Natural killer cell (primary cell): Measurements from ENCODE around the gene MRGPRD. TPM values are rescaled to one million over a fixed set of nuclear protein-coding genes. Genes with fewer than 3 reads are reported as not detected.

Experiments
- ATAC-seq, 3 donors: fragments of 150-1000 bp in 2 of 3; fragments of 200-7000 bp in 1 of 3; cut with Tn5 transposase; 1 replicate in 1 of 3; 2 replicates in 2 of 3; pipeline ENCODE4 v1.10.0; 2021; ENCODE audit warnings: mild to moderate bottlenecking in 2 of 3, moderate library complexity in 2 of 3
- DNase-seq, 2 donors: peaks; one replicate each; pipeline versions ENCODE4 v3.0.0 to v3.0.0-alpha.2; 2013 to 2021; ENCODE audit warnings: mixed read lengths in 1 of 2
- H3K27ac ChIP-seq: one replicate; pipeline ENCODE4 v1.5.1; 2013; ENCODE audit warnings: mild to moderate bottlenecking, low read length
- H3K27me3 ChIP-seq: one replicate; pipeline ENCODE4 v1.6.1; 2013; ENCODE audit warnings: low read length; ENCODE audit not compliant: control insufficient read depth, insufficient read depth
- H3K36me3 ChIP-seq: one replicate; pipeline ENCODE4 v1.6.1; 2013; ENCODE audit warnings: low read length; ENCODE audit not compliant: control insufficient read depth, insufficient read depth
- H3K4me1 ChIP-seq: one replicate; pipeline ENCODE4 v1.6.1; 2013; ENCODE audit warnings: low read length; ENCODE audit not compliant: control insufficient read depth, insufficient read depth
- H3K4me3 ChIP-seq: one replicate; pipeline ENCODE4 v1.5.1; 2013; ENCODE audit warnings: low read length
- H3K9me3 ChIP-seq: one replicate; pipeline ENCODE4 v1.6.1; 2013; ENCODE audit warnings: low read length; ENCODE audit not compliant: control insufficient read depth, insufficient read depth
- H3K27ac Mint-ChIP-seq, 2 donors: one replicate each; pipeline ENCODE4 v1.8.0; 2022; ENCODE audit warnings: mild to moderate bottlenecking in 2 of 2, mixed read lengths in 2 of 2, moderate library complexity in 1 of 2
- H3K27me3 Mint-ChIP-seq, 2 donors: one replicate each; pipeline ENCODE4 v1.8.0; 2022; ENCODE audit warnings: low read depth in 2 of 2, mixed read lengths in 2 of 2
- H3K36me3 Mint-ChIP-seq: one replicate; pipeline ENCODE4 v1.8.0; 2022; ENCODE audit warnings: mixed read lengths
- H3K4me1 Mint-ChIP-seq, 2 donors: one replicate each; pipeline ENCODE4 v1.8.0; 2022; ENCODE audit warnings: mixed read lengths in 2 of 2
- H3K4me3 Mint-ChIP-seq: one replicate; pipeline ENCODE4 v1.8.0; 2022; ENCODE audit warnings: mild to moderate bottlenecking, moderate library complexity, mixed read lengths
- H3K9me3 Mint-ChIP-seq, 2 donors: one replicate each; pipeline ENCODE4 v1.8.0; 2022; ENCODE audit warnings: mixed read lengths in 2 of 2
- WGBS: methylation state at CpG from one replicate; pipeline ENCODE4 v1.1.7; 2013; ENCODE audit warnings: missing lambda C conversion rate; ENCODE audit not compliant: insufficient coverage; 5-methylcytosine and 5-hydroxymethylcytosine counted together
- intact Hi-C: fragments of 100-400 bp; cut with micrococcal nuclease; formaldehyde crosslinking; loops from one replicate; pipeline ENCODE4 v1.14.2; 2022
- total RNA-seq, 4 donors: library from RNA; stranded (reverse); fragments of 120-200 nt in 1 of 4; gene quantifications; one replicate each; pipeline versions ENCODE4 v1.2.3 to v1.2.4, GENCODE V29; 2013 to 2022
- TF ChIP-seq, protein P1 (sequence below): fragments of 200-600 bp; IDR thresholded peaks from one replicate; pipeline ENCODE4 v1.8.0; 2022; ENCODE audit warnings: antibody characterized with exemption

MRGPRD gene
- total RNA-seq, 3 donors from 2014 or later (not counting 1 experiment from before 2014, with no cell fraction given): not detected

DNA sequence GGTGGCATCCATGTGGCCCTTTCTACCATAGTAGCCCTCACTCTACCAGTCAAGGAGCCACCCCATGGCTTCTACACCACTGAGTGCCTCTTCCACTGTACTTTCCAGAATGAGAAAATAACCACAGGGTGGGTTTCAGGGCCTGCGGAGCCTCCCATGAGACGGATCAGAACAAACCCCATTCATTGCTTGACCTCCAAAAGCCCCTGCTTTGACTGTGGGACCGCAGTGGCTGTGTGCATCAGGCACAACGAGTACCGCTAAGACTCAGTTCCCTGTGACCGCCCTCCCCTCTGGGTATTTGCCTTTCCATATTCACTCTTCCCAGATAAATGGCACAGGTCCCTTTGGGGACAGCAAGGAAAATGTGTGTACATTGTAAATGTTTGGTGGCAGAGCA lies 43.7 kb upstream of the MRGPRD start:
- WGBS: 88% methylated on average over 6 of the region's 6 CpGs
- H3K36me3 ChIP-seq: no peaks in the 10 kb centered on the region
- no peaks in the 10 kb centered on the region for H3K9me3 ChIP-seq
- no peak overlapping the region for H3K4me3 ChIP-seq
- no peak overlapping the region for H3K27ac Mint-ChIP-seq
- no peaks in the 10 kb centered on the region for H3K4me1 Mint-ChIP-seq
- no peaks in the 10 kb centered on the region for H3K4me1 ChIP-seq
- no peak overlapping the region for H3K27ac ChIP-seq
- DNase-seq (no peak), ATAC-seq (no peak)
- H3K36me3 Mint-ChIP-seq: no peaks in the 10 kb centered on the region
- intact Hi-C loops: no loop called here
- no peaks in the 10 kb centered on the region for H3K9me3 Mint-ChIP-seq
- no peaks in the 10 kb centered on the region for H3K27me3 ChIP-seq
- TF ChIP-seq, protein P1, sequence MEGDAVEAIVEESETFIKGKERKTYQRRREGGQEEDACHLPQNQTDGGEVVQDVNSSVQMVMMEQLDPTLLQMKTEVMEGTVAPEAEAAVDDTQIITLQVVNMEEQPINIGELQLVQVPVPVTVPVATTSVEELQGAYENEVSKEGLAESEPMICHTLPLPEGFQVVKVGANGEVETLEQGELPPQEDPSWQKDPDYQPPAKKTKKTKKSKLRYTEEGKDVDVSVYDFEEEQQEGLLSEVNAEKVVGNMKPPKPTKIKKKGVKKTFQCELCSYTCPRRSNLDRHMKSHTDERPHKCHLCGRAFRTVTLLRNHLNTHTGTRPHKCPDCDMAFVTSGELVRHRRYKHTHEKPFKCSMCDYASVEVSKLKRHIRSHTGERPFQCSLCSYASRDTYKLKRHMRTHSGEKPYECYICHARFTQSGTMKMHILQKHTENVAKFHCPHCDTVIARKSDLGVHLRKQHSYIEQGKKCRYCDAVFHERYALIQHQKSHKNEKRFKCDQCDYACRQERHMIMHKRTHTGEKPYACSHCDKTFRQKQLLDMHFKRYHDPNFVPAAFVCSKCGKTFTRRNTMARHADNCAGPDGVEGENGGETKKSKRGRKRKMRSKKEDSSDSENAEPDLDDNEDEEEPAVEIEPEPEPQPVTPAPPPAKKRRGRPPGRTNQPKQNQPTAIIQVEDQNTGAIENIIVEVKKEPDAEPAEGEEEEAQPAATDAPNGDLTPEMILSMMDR: no peak
- no peaks in the 10 kb centered on the region for H3K27me3 Mint-ChIP-seq
- no peak overlapping the region for H3K4me3 Mint-ChIP-seq

DNA sequence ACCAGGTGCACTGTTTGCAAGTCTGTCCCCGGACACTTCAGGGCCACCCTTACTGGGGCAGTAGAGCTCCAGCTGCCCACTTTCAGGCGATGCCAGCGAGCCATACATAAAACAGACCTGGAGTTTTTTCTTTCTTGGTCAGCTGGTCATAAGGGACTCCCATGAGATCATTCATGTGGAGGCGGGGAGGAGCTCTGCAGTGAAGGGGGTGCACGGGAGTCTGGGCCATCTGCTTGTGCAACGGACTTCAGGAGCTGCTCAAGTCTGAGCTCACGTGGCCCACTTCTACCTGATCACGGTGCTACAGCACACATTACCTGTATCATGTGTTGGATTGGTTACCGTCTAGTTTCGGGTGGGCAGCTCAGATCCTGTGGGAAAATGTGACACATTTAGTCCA lies 41.5 kb upstream of the MRGPRD start:
- no peak overlapping the region for H3K4me3 Mint-ChIP-seq
- no peaks in the 10 kb centered on the region for H3K4me1 ChIP-seq
- H3K36me3 ChIP-seq: no peaks in the 10 kb centered on the region
- H3K27me3 ChIP-seq: no peaks in the 10 kb centered on the region
- no peaks in the 10 kb centered on the region for H3K36me3 Mint-ChIP-seq
- no peaks in the 10 kb centered on the region for H3K4me1 Mint-ChIP-seq
- no peaks in the 10 kb centered on the region for H3K9me3 Mint-ChIP-seq
- intact Hi-C loops: no loop called here
- no peak overlapping the region for H3K27ac Mint-ChIP-seq
- no peaks in the 10 kb centered on the region for H3K9me3 ChIP-seq
- DNase-seq (no peak), ATAC-seq (no peak)
- H3K4me3 ChIP-seq: no peak overlapping the region
- WGBS: 90% methylated on average over 10 of the region's 10 CpGs
- no peaks in the 10 kb centered on the region for H3K27me3 Mint-ChIP-seq
- TF ChIP-seq, protein P1: no peak
- H3K27ac ChIP-seq: no peak overlapping the region

DNA sequence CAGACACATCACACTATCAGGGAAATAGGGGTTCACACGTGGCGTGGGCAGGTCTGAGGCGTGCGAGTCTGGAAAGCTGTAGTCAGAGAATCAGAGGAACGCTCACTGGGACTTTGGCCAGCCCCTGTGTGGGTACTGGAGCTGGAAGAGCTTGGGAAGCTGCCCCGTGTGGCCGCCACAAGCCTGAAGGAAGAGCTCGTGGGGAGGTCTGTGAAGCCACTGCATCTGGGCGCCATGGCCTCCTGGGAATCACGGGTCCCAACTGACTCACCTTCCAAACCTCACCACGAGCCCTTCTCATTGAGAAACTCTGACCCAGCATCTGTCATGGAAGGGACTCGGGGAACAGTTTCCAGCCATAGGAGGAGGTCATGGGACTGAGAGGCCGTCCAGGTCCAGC lies 38.1 kb upstream of the MRGPRD start:
- no peaks in the 10 kb centered on the region for H3K36me3 ChIP-seq
- no peak overlapping the region for H3K4me3 Mint-ChIP-seq
- TF ChIP-seq, protein P1: no peak
- H3K4me1 ChIP-seq: no peaks in the 10 kb centered on the region
- no peak for DNase-seq
- no peaks in the 10 kb centered on the region for H3K9me3 Mint-ChIP-seq
- H3K27me3 ChIP-seq: no peaks in the 10 kb centered on the region
- no peak overlapping the region for H3K27ac ChIP-seq
- H3K27me3 Mint-ChIP-seq: no peaks in the 10 kb centered on the region
- 80% methylated on average over 13 of the region's 13 CpGs for WGBS
- no peaks in the 10 kb centered on the region for H3K36me3 Mint-ChIP-seq
- H3K4me3 ChIP-seq: no peak overlapping the region
- intact Hi-C loops: no loop called here
- no peak overlapping the region for H3K27ac Mint-ChIP-seq
- no peaks in the 10 kb centered on the region for H3K9me3 ChIP-seq
- no peaks in the 10 kb centered on the region for H3K4me1 Mint-ChIP-seq
- no peak for ATAC-seq

DNA sequence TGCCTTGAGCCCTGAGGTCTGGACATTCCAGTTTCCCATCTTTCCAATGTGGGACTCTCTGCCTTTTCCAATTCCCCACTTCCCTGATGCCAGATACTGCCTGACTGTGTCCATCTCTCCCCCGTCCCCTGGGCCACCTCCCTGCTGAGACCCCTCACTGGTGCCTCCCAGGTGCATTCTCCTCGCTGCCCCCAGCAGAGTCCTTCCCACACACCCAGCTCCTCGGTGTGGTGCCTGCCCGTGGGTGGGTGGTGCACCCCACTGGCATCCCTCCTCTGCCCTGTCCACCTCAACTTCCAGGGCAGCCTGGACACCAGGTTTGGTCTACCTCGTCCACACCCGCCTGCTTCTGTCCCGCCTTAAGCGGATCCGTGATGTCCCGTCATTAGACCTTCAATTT lies 37.2 kb upstream of the MRGPRD start:
- intact Hi-C loops: no loop called here

More for the DNA sequence above, 37.2 kb upstream of the MRGPRD start:
- Histone ChIP-seq H3K4me1 (peaks cover 3% of the 10 kb centered on the region), H3K27ac (no peak overlapping the region), H3K36me3 (no peaks in the 10 kb centered on the region), H3K9me3 (no peaks in the 10 kb centered on the region), H3K27me3 (peaks cover 6% of the 10 kb centered on the region), H3K4me3 (no peak overlapping the region)
- Mint-ChIP-seq H3K27me3 (peaks cover 0 to 4% of the 10 kb centered on the region in 2 donors), H3K27ac (no peak overlapping the region), H3K36me3 (no peaks in the 10 kb centered on the region), H3K4me1 (no peaks in the 10 kb centered on the region), H3K4me3 (no peak overlapping the region), H3K9me3 (no peaks in the 10 kb centered on the region)
- DNase-seq (no peak), ATAC-seq (no peak)
- 84% methylated on average over 10 of the region's 10 CpGs for WGBS
- TF ChIP-seq, protein P1: no peak
